Measurements from ENCODE around the gene MSX1. TPM values are rescaled to one million over a fixed set of nuclear protein-coding genes. Genes with fewer than 3 reads are reported as not detected.

MSX1 gene
- total RNA-seq, 2 donors from 2014 or later = 11.0 to 24.6 TPM

GRCh38 chr4:4858527-4859324, 739 bp upstream of the MSX1 start:
- peak overlapping the region; percentile 70 for H3K4me3 ChIP-seq

GRCh38 chr4:4859799-4860599, 534 bp downstream of the MSX1 start:
- Histone ChIP-seq H3K36me3 (peaks cover 7% of the 10 kb centered on the region), H3K4me3 (peak overlapping the region; percentile 70), H3K27ac (peak overlapping the region in 1 of 2 donors; percentile 44), H3K27me3 (replicated peaks; ENCODE audit: insufficient read depth) (peaks cover 21% of the 10 kb centered on the region), H3K4me1 (ENCODE audit: control insufficient read depth in 1 of 2, low read depth in 2 of 2) (peaks cover 9 to 12% of the 10 kb centered on the region in 2 donors), H3K9me3 (no peaks in the 10 kb centered on the region)
- ATAC-seq (ENCODE audit: insufficient number of reproducible peaks, low FRiP score, low read depth) = no peak
- TF ChIP-seq CTCF (IDR thresholded peaks at IDR 0.05) = no peak
- DNase-seq (ENCODE audit: low spot score) = no peak

More at GRCh38 chr4:4858527-4859324, 739 bp upstream of the MSX1 start:
- Histone ChIP-seq H3K27me3 (replicated peaks; ENCODE audit: insufficient read depth) (peaks cover 21% of the 10 kb centered on the region), H3K36me3 (peaks cover 7% of the 10 kb centered on the region), H3K4me1 (ENCODE audit: control insufficient read depth in 1 of 2, low read depth in 2 of 2) (peaks cover 10 to 13% of the 10 kb centered on the region in 2 donors), H3K27ac (no peak overlapping the region), H3K9me3 (no peaks in the 10 kb centered on the region)
- TF ChIP-seq CTCF (IDR thresholded peaks at IDR 0.05) = no peak
- ATAC-seq (ENCODE audit: insufficient number of reproducible peaks, low FRiP score, low read depth) (no peak), DNase-seq (ENCODE audit: low spot score) (no peak)

- H3K27ac ChIP-seq = no peak overlapping the region
- H3K9me3 ChIP-seq = no peaks in the 10 kb centered on the region
- ATAC-seq (ENCODE audit: insufficient number of reproducible peaks, low FRiP score, low read depth) = no peak
- no peak for DNase-seq (ENCODE audit: low spot score)
- peak overlapping the region; percentile 70 for H3K4me3 ChIP-seq
- TF ChIP-seq CTCF (IDR thresholded peaks at IDR 0.05) = no peak
- H3K36me3 ChIP-seq = peaks cover 7% of the 10 kb centered on the region
- H3K27me3 ChIP-seq (replicated peaks; ENCODE audit: insufficient read depth) = peaks cover 21% of the 10 kb centered on the region
- peaks cover 9 to 14% of the 10 kb centered on the region in 2 donors for H3K4me1 ChIP-seq (ENCODE audit: control insufficient read depth in 1 of 2, low read depth in 2 of 2)
Measured at GRCh38 chr4:4860600-4861389, 1.3 kb downstream of the MSX1 start.

- ATAC-seq (ENCODE audit: insufficient number of reproducible peaks, low FRiP score, low read depth) = no peak
- H3K4me3 ChIP-seq = peak overlapping the region; percentile 70
- H3K36me3 ChIP-seq = peaks cover 7% of the 10 kb centered on the region
- TF ChIP-seq CTCF (IDR thresholded peaks at IDR 0.05) = no peak
- peaks cover 23% of the 10 kb centered on the region for H3K27me3 ChIP-seq (replicated peaks; ENCODE audit: insufficient read depth)
- no peaks in the 10 kb centered on the region for H3K9me3 ChIP-seq
- no peak for DNase-seq (ENCODE audit: low spot score)
- no peak overlapping the region for H3K27ac ChIP-seq
- peaks cover 3 to 14% of the 10 kb centered on the region in 2 donors for H3K4me1 ChIP-seq (ENCODE audit: control insufficient read depth in 1 of 2, low read depth in 2 of 2)
Measured at GRCh38 chr4:4861390-4862018, 2.0 kb downstream of the MSX1 start.

All from thoracic aorta (tissue), 2 donors.